T-helper 9 cell (primary cell): ENCODE data around the gene EPHA3.
"Not testable (repeated sequence)": the region's sequence is repeated elsewhere in the genome, so short reads cannot be mapped to it uniquely, and the experiment has no call there.

Source experiments
- DNase-seq: peaks from one replicate; pipeline ENCODE4 v3.0.0-alpha.2; 2020

EPHA3 gene

DNA sequence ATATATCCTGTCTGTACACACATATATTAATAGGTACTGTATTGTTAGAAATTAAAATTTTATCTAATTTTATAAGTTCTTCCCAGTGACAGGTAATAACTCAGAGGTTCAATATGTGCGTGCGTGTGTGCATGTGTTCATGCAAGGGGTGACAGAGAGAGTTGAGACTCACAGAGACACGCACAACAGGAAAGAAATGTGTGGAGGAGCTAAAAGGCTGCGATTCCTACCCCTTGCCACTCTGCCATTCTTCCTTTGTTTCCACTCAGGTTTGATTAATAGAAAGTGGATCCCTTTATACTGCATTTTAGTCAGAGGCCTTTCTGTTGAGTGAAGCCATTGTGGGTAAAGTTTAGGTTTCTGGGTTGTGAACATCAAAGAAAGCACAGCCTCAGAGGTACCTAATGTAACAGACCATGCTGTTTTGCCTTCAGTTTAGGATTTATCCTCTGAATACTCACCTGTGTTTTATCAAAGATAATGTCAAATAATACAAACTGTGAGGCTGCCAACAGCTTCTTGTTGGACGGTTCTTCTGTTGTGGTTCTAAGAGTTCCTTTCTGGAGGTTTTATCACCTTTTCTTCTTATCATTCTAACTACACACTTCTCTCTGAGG lies 182.3 kb downstream of the EPHA3 start:
- DNase-seq, result no peak

DNA sequence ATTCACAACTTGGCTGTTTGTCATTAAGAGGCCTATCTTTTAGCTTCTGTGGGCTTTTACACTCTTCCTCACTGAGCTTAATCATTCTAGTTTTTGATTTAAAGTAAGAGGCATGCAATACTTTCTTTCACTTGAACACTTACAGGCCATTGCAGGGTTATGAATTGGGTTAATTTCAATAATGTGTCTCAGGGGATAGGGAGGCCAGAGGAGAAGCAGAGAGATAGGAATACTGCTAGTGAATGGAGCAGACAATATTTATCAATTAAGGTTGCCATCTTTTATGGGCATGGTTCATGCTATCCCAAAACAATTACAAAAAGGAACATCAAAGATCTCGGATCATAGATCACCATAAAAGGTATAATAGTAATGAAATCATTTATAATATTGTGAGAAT lies 189.8 kb downstream of the EPHA3 start:
- DNase-seq, result no peak

DNA sequence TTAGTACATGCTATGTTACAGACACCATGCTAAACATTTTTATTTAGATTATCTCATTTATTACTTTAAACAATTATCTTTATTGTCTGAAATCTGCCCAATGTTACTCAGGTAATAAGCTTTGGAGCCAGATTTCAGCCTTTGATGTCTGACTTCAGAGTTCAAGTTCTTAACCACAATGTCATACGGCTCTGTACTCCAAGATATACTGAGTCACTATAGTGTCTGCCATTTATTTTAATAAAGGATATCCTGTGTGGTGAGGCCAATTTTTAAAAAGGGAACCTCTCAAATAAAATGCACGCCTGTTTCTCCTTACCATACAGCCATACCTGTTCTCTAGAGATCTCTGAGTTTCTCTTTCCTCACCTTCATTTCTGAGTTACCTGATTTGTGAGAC lies 193.1 kb downstream of the EPHA3 start:
- no peak for DNase-seq

DNA sequence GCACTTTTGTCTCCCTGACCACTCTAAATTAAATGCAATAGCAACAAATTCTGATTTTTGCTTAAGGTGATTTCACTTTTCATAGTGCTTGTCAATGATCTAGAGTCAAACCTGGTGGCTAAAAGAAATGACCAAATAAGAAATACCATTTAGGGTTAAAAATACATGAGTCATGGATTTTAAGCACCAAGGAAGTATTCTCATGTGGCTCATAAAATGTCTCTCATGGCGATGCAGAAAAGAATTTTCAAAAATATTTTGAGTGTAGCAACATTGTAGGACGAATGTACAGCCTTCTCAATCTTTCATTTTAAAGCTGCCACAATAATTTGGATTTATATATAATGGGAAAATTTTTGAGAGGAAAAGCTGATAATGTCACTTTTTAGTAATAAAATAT lies 193.6 kb downstream of the EPHA3 start:
- DNase-seq, result no peak

DNA sequence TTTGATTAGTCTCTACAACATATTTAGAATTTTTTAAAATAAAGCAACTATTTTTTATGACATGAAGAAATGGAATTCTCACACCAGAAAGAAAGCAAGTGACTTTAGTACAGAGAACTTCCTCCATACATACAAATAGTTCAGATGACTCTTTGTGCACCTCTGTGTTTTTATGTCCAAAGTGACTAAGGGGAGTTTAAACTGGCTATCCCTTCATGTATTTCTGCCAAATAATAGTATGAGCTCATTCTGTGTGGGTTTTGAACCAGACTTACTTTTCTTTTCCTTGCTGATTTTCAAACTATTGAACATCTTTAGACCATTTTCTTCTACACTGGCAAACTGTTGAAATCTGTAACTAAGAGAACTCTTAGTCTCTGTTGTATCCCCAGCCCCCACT lies 196.3 kb downstream of the EPHA3 start:
- no peak for DNase-seq

DNA sequence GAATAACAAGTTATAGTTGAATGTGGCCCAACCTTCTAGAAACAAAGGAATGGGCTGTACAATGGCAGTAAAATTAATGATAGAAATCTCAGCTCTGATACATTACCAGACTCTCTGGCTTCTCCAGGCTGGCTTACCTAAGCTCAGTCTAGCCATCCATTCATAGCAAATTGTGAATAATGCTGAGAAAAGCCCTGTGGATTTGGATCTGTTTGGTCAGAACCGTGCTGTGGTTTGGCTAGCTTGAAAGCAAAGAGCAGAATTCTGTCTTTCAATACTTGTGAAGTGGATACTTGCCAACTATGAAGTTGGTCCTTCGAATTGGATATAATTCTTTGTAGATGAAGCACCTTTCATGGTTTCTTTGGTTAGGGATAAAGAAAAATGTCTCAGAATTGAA lies 199.1 kb downstream of the EPHA3 start:
- no peak for DNase-seq

DNA sequence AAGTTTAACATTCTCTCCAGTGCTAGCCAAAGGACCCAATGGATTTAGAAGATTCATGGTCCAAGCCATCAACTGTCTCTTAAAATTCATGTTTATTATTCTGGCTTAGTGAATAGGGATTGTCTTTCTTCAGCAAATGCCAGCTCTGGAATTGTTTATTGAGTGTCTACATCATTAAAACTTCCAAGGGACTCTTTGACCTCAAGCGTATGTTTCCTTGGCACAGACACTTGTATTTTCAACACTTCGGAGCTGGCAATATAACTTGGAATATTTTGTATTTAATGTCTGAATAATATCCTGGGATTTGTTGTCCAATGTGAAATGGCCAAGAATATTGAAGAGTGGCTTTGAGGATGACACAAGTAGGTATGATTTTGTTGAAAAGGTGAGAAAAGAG lies 204.2 kb downstream of the EPHA3 start:
- DNase-seq, result no peak

DNA sequence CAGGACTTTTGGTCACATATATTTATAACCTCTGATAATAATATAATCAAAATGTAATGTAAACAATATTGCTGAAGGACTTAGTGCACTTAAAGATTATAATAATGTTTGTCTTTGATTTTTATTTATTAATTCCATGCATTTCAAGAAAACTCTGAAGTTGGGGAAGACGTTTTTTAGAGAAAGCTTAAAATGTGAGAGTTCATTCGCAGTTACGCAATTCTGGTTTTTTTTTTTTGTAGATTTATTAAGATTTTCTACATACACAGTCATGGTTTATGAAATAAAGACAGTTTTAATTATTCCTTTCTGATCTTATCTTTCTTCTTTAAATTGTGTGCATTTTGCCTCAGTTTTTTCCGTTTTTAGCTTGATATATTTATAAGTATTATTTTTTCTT lies 204.7 kb downstream of the EPHA3 start:
- no peak for DNase-seq

DNA sequence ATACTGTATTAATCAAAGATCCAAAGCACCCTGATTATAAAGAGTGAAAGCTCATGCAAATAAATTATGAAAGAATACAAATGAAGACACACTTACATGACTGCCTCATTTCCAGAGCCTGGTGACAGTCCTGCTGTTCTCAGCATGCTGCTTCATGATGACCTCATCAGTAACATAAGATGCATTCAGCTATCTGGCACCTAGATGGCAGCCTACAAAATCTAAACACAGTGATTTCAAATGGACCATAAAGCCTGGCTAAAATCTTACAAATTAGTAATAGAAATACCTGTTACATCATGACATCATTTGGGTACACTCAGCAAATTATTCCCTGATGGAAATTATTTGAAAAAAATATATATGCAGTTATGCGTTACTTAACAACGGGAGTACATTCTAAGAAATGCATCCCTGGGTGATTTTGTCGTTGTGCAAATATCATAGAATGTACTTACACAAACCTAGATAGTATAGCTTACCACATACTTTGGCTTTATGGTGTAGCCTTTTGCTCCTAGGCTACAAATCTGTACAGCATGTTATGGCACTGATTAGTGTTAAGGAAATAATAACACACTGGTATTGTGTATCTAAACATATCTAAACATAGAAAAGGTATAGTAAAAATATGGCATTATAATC lies 207.2 kb downstream of the EPHA3 start:
- no peak for DNase-seq

DNA sequence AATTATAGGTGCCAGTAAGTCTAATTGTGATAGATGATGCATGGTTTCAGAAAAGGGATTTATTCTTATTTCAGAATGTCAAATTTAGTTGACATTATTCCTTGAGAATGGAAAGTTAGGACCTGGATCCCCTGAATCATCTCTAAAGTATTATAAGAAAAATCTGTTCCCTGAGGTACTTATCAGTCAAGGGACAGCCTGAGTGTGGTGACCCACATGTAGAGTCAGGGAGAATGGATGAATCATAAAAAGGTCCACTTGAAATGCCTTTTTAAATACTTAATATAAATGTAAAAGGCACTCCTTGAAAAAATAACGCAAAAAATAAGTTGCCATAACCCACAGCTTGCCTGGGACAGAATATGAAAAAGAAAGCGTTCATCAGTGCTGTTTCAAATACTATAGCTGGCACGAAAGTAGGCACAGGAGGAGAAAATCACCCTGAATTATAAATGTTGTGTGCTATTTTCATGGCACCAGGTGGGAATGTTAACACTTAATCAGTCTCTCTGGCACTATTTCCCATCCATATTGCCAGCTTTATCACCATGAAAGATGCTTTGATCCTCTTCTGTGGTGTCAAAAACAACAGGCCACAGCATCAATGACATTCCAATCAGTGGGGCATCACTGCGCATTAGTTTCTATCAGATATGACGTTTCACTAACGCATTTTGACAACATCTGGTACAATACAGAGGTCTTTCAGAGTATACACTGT lies 208.5 kb downstream of the EPHA3 start:
- no peak for DNase-seq

DNA sequence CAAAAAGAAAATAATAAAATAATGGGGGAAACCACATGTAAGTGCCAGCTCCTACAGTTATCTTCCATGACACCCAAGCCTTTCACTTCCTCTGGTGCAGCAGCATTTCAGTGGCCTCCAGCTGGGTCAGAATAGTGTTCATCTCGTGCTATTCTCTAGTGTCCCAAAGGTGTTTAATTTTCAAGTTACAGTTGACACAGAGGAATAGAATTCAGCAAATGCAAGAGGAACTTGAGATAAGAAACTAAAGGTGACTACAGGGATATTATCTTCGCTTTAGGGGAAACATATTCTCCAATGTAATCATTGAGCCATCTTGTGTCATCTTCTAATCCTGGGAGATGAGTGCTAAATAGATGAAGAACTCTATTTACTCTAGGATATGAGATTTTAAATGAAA lies 212.8 kb downstream of the EPHA3 start:
- no peak for DNase-seq

DNA sequence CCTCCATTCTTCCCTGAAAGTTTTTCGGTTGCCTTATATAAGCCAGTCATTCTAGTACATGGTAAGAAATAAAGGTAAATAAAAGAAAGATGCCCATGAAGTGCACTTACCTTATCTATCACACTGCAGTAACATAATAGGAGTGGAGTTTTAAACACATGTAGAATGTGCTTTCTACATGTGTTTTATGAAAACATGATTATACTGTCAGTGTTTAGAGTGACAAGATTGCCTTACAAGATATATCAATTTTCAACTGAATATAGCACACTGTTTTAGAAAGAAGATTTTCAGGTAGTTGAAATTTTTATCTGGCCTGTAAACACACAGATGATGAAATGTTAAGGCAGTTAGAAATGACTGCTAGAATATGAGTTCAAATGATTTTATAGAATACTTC lies 219.6 kb downstream of the EPHA3 start:
- no peak for DNase-seq

DNA sequence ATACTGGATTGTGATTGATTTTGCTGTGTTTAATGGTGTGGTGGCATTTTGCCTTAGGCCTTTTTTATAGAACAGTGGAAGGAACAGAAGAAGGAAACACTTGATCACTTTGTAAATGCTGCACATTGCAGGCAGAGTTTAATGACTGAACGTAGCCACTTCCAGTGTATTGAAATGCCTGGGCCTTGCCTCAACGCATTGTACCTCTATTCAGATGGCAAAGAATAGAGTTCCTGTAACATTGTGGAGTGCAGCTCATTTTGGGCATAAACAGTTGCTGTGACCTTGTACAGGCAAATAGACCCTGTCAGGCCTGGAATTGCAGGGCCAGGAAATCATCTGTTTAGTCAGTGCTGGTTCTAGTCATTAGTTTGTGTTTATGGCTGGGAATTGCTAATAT lies 225.0 kb downstream of the EPHA3 start:
- no peak for DNase-seq

DNA sequence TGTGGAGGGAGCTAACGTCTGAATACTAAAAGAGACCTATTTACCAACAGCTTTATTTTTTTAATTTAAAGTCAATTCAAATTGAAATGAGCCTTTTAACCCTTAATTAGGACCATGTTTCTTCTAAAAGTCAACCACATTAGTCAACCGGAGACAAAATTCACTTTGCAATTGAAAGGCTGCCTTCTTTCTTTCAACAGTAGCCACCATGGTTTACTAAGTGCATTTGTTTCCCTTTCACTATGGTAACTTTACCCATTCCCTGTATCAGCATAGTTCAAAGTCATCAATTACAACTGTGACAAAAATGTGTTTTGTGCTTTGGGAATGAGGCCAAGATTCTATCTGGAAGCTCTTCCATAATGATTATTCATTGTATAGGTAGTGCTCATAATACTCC lies 225.4 kb downstream of the EPHA3 start:
- DNase-seq, result no peak

DNA sequence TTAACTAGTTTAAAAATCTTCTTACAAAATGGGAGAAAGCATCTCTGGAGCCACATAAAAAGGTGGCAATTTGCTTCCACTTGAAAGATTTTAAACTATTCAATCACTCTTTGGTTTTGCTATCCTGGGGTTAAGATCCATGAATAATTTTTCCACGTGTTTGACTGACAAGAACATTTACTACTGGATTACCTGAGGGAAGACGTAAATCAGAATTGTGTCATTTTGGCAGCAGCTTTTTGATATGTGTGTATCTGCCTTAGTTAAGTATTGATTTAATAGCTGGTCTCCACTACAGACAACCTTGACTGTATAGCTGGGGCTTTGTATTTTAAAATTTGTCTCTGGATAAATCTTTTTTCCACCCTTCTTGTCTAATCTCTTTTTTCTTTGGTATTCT lies 228.3 kb downstream of the EPHA3 start:
- DNase-seq, result no peak

DNA sequence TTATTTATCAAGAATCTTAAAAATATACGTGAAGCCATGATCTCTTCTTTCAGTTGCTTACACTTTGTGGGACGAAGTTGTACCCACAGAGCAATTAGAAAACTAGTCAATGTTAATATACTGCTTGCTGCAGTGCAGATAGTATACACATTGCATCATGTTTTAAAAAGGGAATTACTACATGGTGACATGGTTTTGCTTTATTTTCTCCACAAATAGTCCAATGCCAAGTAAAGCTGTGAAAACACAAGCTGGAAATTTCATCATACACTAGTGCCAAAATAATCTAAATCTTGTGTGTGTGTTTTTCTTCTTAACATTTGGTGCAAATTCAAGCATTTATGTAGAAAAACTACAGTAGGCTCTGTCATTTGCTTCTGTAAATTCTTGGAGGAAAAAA lies 233.0 kb downstream of the EPHA3 start:
- DNase-seq, result no peak

DNA sequence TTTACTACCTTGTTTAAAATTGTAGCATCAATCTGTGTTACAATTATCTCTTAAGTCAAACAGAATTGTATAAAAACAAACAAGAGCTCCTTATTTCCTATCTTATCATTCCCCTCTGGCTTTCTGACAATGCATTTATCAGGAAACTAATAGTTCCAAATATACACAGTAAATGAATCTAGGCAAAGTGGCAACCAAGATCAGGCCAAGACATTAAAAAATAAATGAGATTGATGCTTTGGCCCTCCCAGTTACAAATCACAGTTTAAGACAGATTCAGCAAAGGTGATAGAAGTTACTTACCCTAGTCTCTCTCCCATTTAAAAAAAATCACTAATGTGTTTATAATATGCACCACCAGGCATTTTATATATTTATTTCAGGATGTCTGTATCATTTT lies 236.7 kb downstream of the EPHA3 start:
- DNase-seq, result no peak

DNA sequence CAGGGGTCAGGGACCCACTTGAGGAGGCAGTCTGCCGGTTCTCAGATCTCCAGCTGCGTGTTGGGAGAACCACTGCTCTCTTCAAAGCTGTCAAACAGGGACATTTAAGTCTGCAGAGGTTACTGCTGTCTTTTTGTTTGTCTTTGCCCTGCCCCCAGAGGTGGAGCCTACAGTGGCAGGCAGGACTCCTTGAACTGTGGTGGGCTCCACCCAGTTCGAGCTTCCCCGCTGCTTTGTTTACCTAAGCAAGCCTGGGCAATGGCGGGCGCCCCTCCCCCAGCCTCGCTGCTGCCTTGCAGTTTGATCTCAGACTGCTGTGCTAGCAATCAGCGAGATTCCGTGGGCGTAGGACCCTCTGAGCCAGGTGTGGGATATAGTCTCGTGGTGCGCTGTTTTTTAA lies 243.5 kb downstream of the EPHA3 start:
- not testable (repeated sequence) for DNase-seq

DNA sequence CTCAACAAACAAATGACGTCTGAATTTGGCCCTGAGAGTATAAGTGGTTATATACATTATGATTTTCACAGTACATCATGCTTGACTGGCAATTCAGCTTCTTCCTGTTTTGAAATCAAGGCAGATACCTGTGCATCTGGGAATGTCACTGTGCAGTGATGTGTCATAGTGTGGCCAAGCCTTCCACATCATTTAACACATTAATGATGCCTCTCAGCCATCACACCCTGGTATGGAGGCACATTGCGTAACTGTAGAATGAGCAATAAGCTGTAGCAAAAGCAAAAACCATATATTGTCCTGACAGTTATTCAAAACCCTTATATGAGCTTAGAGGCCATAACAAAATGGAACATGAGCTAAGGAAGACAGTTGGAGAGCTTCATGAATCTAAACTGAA lies 246.0 kb downstream of the EPHA3 start:
- no peak for DNase-seq

DNA sequence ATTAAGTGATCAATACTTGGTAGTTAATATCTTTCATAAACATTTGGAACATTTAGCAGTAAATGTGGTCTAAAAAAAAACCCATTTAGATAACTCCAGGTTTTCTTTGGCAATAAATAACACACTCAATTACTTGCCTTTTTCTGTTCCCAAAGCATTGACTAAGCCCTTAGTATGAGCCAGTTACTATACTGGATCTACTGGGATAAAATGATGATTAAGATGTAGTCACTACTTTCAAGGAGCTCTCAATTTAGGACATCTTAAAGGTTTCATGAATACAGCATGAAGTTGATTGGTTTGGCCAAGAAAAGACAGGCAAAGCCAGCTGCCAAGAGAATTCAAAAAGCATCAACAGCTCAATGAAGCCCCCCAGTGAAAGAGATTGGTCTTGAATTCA lies 250.9 kb downstream of the EPHA3 start:
- no peak for DNase-seq

DNA sequence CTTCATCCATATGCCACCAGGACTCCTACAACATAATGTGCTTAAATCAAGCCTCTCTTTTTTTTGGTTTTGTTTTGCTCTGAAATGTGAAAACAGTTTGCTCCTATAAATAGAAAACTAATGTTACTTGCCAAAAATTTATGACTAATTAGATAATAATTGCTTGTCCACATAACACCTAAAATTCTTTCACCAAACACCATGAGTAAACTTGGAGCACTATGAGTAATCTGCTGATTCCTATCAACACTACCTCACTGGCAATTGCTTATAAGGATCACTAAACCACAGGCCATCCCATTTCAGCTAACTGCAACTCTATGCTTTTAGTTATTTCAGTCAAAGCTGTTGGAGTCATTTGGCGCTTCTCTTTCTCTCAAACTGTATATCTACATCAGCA lies 252.7 kb downstream of the EPHA3 start:
- DNase-seq, result no peak

DNA sequence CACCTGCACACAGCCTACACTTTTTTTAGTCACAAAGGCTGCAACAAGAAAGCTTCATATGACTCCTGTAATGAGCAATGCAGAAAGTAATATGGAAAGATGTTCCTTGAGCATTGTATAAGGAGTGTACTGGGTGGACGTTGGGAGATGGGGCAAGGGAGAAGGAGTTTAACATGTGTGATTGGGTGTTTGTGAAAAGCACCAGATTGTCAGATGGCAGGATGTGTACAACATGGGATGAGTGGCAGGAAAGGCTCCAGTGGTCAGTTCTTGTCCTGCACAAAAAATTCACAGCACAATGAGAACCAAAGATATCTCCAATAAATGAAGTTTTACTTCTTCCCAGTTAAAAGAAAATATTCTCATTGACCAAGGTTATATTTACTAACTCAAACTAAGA lies 255.1 kb downstream of the EPHA3 start:
- DNase-seq, result no peak

DNA sequence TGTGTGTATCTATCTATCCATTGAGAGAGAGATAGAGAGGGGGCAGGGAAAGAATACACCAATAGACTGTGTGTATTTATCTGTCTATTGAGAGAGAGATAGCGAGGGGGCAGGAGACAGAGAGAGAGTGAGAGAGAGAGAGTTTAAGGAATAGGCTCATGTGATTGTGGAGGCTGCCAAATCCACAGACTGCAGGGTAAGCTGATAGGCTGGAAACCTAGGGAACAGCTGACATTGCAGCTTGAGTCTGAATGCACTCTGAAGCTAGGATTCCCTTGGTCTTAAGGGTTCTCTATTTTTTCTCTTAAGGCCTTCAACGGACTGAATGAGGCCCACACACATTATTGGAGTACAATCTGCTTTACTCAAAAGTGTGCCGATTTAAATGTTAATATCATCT lies 255.8 kb downstream of the EPHA3 start:
- no peak for DNase-seq

DNA sequence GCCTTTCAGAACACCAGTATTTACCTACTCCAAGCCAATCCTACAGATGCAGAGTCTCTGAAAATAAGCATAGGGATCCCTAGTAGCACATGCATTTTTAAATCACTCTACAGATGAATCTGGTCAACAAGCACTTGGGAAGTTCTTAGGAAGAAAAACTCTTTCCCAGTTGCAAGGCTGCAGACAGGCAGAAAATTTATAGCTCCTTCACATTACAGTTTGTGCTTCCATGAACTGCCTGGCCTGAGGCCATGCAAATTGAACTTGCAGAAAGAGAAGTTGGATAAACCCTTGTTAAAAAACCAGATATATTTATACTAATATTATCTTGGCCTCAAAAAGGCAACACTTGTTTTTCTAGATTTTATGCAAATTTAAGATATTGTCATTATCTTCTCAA lies 256.9 kb downstream of the EPHA3 start:
- no peak for DNase-seq

DNA sequence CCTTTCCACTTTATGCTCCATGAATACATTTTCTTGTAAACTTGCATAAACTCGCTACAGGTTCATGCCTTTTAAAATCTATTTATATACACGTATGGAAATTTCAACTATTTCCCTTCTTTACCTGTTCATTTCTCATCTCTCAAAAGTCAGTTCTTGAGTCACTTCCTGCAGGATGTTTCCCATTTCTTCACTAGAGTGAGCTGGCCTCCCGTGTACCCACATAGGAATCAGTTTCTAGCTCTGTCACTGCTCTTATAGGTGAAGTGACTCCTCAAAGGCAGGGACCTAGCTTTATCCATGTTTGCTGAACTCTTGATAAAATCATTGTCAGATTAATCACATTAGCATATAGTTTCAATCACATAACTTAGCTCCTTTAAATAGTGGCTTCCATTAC lies 259.7 kb downstream of the EPHA3 start:
- no peak for DNase-seq
